Measurements from ENCODE around the gene LAGE3.

Gene LAGE3

DNA sequence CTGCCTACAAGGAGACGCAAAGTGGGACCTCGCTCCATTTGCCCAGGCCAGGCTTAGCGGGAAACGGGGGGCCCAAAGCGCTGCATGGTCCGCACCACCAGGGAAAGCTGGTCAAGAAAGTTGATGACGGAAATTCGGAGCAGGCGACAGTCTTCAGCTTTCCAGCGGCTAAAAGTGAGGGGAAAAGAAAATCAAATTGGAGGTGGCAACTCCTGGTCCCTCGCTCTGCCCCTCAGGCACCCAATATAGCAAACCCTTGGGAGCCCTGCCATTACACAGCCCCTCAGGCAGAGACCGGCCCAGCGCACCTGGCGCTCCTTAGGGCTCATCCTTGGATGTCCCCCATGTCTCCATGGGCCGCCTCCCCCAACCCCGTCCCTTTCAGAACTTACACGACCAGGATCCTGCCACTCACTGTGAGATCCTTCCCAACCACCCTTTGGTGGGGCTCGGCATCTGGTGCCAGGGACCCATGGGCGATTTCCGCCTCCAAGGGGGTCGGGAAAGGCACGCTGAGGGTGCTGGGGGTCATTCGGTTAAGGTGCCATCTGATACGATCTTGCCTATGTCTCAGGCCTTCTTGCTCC is 1.1 kb downstream of the LAGE3 start:
- DNase-seq (ENCODE audit: low read depth in 1 of 2, low spot score in 1 of 2), result no peak

DNA sequence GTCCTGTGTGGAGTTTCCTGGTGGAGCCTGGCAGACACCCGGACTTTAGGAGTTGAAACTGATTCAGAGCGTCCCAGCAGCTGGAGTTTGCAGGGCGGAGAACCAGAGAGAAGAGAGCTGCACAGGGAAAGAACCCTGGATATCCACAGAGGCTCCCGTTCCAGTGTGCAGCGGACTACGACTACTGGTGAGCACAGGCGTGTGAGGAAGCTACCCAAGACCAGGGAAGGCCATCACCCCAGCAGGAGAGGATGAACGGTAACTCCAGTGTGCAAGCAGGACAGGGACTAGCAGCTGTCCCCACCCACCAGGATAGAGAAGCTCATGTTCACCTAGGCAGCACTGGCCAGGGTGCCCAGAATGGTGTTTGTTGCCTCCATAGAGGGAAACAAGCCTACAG is 2.3 kb downstream of the LAGE3 start:
- no peak for DNase-seq (ENCODE audit: low read depth in 1 of 2, low spot score in 1 of 2)

GRCh38 chrX:154473683-154474082 is 5.4 kb downstream of the LAGE3 start:
- DNase-seq (ENCODE audit: low read depth in 1 of 2, low spot score in 1 of 2), result no peak

DNA sequence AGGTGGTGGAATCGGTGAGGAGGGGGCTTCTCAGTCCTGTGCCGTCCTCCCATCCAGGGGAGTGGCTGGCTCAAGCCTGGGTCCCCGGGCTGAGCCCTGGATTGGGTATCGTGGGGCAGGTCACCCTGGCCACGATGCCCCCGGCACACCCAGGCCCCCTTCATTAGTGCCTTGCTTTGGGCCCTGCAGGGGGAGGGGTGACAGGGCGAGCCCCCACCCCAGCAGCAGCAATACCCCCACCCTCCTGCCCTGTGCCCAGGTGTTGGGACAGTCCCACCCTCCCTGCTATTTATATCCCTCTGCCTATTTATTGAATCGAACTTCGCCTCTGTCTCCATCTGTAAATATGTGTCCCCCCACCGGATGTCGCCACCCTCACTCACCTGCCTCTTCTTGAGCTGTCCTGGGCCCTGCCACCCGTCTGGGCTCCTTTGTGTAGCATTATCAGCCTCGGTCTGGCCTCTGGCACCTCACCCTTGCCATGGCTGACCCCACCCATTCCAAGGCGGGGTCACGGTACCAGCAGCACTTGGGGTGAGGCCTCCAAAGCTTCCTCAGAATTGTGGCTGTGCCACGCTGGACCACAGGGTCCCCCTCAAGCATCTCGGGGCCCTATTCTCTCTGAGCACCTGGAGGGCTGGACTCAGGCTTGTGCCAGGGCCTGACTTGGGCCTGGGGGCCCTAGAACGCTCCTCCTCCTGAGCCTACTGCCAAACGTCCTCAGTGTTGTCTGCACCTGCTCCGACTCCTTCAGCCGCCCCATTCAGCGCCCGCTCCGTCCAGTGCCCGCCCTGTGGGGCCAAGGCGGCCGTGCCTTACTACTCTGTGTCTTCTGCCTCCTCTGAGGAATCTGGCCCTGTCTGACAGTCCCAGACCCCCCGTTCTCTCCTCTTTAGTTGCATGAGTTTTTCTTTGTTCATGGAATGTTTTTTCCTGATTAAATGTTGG is 6.1 kb downstream of the LAGE3 start:
- no peak for DNase-seq (ENCODE audit: low read depth in 1 of 2, low spot score in 1 of 2)

GRCh38 chrX:154471839-154472684 is 7.0 kb downstream of the LAGE3 start:
- DNase-seq (ENCODE audit: low read depth in 1 of 2, low spot score in 1 of 2), result no peak

GRCh38 chrX:154470914-154471568 is 8.0 kb downstream of the LAGE3 start:
- DNase-seq (ENCODE audit: low read depth in 1 of 2, low spot score in 1 of 2), result no peak

- DNase-seq (ENCODE audit: low read depth in 1 of 2, low spot score in 1 of 2), result no peak
These were observed 8.6 kb downstream of the LAGE3 start for GRCh38 chrX:154470434-154470833.

- DNase-seq (ENCODE audit: low read depth in 1 of 2, low spot score in 1 of 2), result no peak
These were observed 9.2 kb downstream of the LAGE3 start for GRCh38 chrX:154469880-154470279.

DNA sequence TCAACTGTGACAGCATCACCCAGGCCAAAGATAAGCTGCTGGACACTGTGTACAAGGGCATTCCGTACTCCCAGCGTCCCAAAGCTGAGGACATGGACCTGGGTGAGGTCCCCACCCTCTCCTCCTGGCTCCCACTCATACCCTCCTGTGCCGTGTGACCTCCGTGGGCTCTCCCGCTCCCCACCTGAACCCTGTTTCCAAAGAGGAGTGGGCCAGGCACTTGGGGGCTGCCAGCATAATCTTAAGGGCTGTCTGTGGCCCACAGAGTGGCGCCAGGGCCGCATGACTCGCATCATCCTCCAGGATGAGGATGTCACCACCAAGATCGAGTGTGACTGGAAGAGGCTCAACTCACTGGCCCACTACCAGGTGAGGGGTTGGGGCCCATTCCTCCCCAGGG is 10.0 kb downstream of the LAGE3 start:
- no peak for DNase-seq (ENCODE audit: low read depth in 1 of 2, low spot score in 1 of 2)

DNA sequence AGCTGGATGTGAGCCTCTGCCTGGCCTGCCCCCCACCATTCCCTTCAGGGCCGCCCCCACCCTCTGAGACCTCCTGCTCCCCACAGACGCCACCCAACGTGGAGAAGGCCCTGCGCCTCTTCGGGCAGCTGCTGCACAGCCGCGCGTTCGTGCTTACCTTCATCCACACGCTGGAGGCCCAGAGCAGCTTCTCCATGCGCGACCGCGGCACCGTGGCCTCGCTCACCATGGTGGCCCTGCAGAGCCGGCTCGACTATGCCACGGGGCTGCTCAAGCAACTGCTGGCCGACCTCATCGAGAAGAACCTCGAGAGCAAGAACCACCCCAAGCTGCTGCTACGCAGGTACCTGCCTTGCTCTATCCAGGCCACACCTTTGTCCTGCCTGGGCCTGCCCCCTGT is 10.9 kb downstream of the LAGE3 start:
- no peak for DNase-seq (ENCODE audit: low read depth in 1 of 2, low spot score in 1 of 2)

DNA sequence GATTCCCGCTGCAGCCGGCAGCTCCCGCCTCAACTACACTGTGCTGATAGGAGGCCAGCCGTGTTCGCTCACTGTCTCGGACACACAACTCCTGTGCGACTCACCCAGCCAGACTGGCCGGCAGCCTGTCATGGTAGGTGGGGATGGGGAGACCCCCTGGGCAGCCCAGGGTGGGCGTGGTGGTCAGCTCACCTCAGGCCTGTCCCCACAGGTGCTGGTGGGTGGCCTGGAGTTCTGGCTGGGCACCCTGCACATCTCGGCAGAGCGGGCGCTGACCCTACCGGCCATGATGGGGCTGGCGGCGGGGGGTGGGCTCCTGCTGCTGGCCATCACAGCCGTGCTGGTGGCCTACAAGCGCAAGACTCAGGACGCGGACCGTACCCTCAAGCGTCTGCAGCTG is 11.5 kb downstream of the LAGE3 start:
- no peak for DNase-seq (ENCODE audit: low read depth in 1 of 2, low spot score in 1 of 2)

DNA sequence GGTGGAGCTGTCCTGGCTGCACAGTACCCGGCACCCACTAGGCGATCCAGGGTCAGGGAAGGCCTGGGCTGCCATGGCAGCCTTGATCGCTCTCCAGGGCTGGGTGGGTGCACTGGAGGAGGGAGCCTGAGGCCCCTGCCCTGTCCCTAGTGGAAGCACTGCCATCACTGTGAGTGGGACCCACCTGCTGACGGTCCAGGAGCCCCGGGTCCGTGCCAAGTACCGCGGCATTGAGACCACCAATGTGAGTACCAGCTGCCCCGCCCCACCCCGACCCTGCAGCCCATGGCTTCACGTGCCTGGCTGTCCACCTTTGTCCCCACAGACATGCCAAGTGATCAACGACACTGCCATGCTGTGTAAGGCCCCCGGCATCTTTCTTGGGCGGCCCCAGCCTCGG is 12.2 kb downstream of the LAGE3 start:
- DNase-seq (ENCODE audit: low read depth in 1 of 2, low spot score in 1 of 2), result no peak

DNA sequence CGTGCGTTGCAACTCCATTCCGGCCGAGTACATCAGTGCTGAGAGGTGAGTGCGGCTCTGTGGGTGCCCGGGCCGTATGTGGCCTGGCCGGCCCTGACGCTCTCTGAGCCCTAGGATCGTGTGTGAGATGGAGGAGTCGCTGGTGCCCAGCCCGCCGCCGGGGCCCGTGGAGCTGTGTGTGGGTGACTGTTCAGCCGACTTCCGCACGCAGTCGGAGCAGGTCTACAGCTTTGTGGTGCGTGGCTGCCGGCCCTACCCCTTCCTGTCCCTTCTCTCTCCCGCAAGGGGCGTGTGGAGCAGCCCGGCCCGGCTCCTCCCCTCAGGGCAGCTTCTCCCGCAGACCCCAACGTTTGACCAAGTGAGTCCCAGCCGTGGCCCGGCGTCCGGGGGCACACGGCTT is 13.0 kb downstream of the LAGE3 start:
- no peak for DNase-seq (ENCODE audit: low read depth in 1 of 2, low spot score in 1 of 2)

DNA sequence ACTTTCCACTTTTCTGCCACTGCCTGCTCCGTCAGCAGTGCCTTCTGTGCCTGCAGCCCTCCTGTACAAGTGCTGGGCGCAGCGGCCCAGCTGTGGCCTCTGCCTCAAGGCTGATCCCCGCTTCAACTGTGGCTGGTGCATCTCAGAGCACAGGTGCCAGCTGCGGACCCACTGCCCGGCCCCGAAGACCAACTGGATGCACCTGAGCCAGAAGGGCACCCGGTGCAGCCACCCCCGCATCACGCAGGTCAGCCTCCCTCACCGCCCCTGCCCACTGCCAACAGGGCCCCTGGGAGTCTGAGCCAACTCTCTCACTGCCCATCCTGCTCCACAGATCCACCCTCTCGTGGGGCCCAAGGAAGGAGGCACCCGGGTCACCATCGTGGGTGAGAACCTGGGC is 13.5 kb downstream of the LAGE3 start:
- DNase-seq (ENCODE audit: low read depth in 1 of 2, low spot score in 1 of 2), result no peak

GRCh38 chrX:154464806-154465365 is 14.2 kb downstream of the LAGE3 start:
- no peak for DNase-seq (ENCODE audit: low read depth in 1 of 2, low spot score in 1 of 2)

DNA sequence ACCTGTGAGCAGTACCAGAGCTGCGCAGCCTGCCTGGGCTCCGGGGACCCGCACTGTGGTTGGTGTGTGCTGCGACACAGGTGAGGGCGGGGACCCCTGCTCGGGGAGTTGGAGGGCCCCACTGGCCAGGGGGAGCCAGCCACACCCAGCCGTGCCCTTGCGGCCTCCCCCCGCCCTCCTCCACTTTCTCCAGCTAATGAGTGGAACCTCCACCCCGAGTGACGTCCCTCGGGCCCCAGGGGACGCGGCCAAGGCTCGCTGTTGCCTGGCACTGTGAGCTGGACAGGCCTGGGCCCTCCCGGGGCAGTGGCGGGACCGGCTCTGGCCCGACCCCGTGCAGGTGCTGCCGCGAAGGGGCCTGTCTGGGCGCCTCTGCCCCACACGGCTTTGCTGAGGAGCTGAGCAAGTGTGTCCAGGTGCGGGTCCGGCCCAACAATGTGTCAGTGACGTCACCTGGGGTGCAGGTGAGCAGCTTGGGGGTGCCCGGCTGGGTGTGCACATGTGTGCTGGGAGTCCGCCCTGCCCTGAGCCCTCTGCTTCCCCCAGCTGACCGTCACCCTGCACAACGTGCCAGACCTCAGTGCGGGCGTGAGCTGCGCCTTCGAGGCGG is 15.4 kb downstream of the LAGE3 start:
- no peak for DNase-seq (ENCODE audit: low read depth in 1 of 2, low spot score in 1 of 2)

DNA sequence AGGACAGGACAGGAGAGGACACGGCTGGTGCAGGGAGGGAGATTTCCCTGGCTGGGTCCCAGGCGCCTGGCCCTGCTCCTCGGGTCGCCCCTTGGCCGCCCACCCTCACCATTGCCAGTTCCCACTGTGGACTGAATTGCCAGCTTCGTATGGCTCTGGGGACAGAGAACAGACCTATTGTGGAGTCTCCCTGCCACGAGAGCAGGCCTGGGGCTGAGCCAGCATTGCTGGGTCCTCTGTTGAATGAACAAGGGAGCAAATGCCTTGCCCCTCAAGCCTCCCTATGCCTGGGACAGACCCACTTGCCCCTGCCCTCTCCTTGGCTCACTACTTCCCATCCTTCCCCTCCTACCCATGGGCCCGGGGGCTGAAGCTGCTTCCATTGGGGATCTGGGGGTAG is 16.7 kb downstream of the LAGE3 start:
- DNase-seq (ENCODE audit: low read depth in 1 of 2, low spot score in 1 of 2), result no peak

DNA sequence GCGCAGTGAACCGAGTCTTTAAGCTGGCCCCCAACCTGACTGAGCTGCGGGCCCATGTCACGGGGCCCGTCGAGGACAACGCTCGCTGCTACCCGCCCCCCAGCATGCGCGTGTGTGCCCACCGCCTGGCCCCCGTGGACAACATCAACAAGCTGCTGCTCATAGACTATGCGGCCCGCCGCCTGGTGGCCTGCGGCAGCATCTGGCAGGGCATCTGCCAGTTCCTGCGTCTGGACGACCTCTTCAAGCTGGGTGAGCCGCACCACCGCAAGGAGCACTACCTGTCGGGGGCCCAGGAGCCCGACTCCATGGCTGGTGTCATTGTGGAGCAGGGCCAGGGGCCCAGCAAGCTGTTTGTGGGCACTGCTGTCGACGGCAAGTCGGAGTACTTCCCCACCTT is 18.8 kb downstream of the LAGE3 start:
- DNase-seq (ENCODE audit: low read depth in 1 of 2, low spot score in 1 of 2), result no peak

- DNase-seq (ENCODE audit: low read depth in 1 of 2, low spot score in 1 of 2), result no peak
These were observed 19.2 kb downstream of the LAGE3 start for GRCh38 chrX:154459832-154460231.

- DNase-seq (ENCODE audit: low read depth in 1 of 2, low spot score in 1 of 2), result no peak
These were observed 19.9 kb downstream of the LAGE3 start for GRCh38 chrX:154458954-154459778.
